H1 (cell line): ENCODE measurements around the gene ZNF587B. TPM values are rescaled to one million over a fixed set of nuclear protein-coding genes. Genes with fewer than 3 reads are reported as not detected.
"Not testable (repeated sequence)": the region's sequence is repeated elsewhere in the genome, so short reads cannot be mapped to it uniquely, and the experiment has no call there.

ENCODE experiments used
- CTCF ChIA-PET: fragments of 300-600 bp; sonication (Branson Sonifier 250); formaldehyde crosslinking; loops from one replicate; lab custom pipeline; 2021; ENCODE audit not compliant: partially characterized antibody; lab: Charles Lee
- POLR2A ChIA-PET: fragments of 300-600 bp; sonication (Branson Sonifier 250); formaldehyde crosslinking; loops from one replicate; lab custom pipeline; 2021; ENCODE audit warnings: inconsistent platforms; ENCODE audit not compliant: partially characterized antibody; lab: Charles Lee
- DNase-seq, 2 experiments: peaks; one replicate each; pipeline versions ENCODE4 v3.0.0 to v3.0.0-alpha.2; 2010 to 2022; ENCODE audit warnings: low spot score in 2 of 2, low read depth in 1 of 2, mixed read lengths in 1 of 2
- FAIRE-seq: peaks from 2 replicates; lab custom pipeline; 2011; peaks lifted over from hg19 to GRCh38; lab: Jason Lieb, UNC
- H2AFZ ChIP-seq: 2 replicates; pipeline ENCODE4 v1.8.1; 2012; ENCODE audit warnings: low read length, inconsistent platforms
- H2AK5ac ChIP-seq: 2 replicates; pipeline ENCODE4 v1.6.1; 2013; ENCODE audit warnings: low read depth, low read length
- H2BK120ac ChIP-seq: replicated peaks from 2 replicates; pipeline ENCODE3; 2013; ENCODE audit warnings: low read depth, low read length, inconsistent platforms
- H2BK12ac ChIP-seq: 2 replicates; pipeline ENCODE4 v1.6.1; 2013; ENCODE audit warnings: low read depth, low read length
- H2BK15ac ChIP-seq: 2 replicates; pipeline ENCODE4 v1.6.1; 2013; ENCODE audit warnings: low read length
- H2BK20ac ChIP-seq: 2 replicates; pipeline ENCODE4 v1.6.1; 2013; ENCODE audit warnings: low read length
- H2BK5ac ChIP-seq: 2 replicates; pipeline ENCODE4 v1.6.1; 2013; ENCODE audit warnings: low read depth, low read length
- H3K14ac ChIP-seq: 2 replicates; pipeline ENCODE4 v1.6.1; 2013; ENCODE audit warnings: inconsistent platforms; ENCODE audit not compliant: insufficient read length
- H3K18ac ChIP-seq: 2 replicates; pipeline ENCODE4 v1.6.1; 2013; ENCODE audit warnings: low read length; ENCODE audit errors: extremely low read depth
- H3K23ac ChIP-seq: 2 replicates; pipeline ENCODE4 v1.6.1; 2013; ENCODE audit warnings: inconsistent platforms; ENCODE audit not compliant: insufficient read length
- H3K23me2 ChIP-seq: 2 replicates; pipeline ENCODE4 v1.6.1; 2013; ENCODE audit warnings: low read depth, low read length
- H3K27ac ChIP-seq: 2 replicates; pipeline ENCODE4 v1.6.1; 2011; ENCODE audit warnings: low read depth, low read length, inconsistent platforms
- H3K27me3 ChIP-seq, 4 experiments: replicated peaks in 1 of 4; 1 replicate in 1 of 4; 2 replicates in 3 of 4; pipeline versions ENCODE4 v1.6.1 to v1.8.1; 2011 to 2013; ENCODE audit warnings: low read length in 3 of 4, mild to moderate bottlenecking in 3 of 4, inconsistent platforms in 2 of 4, mixed read lengths in 2 of 4, moderate library complexity in 1 of 4; ENCODE audit not compliant: control insufficient read depth in 3 of 4, insufficient read depth in 3 of 4; ENCODE audit errors: extremely low read depth in 1 of 4
- H3K36me3 ChIP-seq, 4 experiments: 2 replicates each; pipeline versions ENCODE4 v1.6.1 to v1.8.1; 2011 to 2013; ENCODE audit warnings: mild to moderate bottlenecking in 4 of 4, low read length in 3 of 4, moderate library complexity in 2 of 4, control low read depth in 1 of 4, inconsistent platforms in 1 of 4; ENCODE audit not compliant: insufficient read depth in 4 of 4, control insufficient read depth in 2 of 4
- H3K4ac ChIP-seq: replicated peaks from 2 replicates; pipeline ENCODE3; 2013; ENCODE audit warnings: low read length, low read depth, mixed read lengths, inconsistent platforms; ENCODE audit not compliant: insufficient read length
- H3K4me1 ChIP-seq, 4 experiments: replicated peaks in 1 of 4; 1 replicate in 1 of 4; 2 replicates in 3 of 4; pipeline versions ENCODE4 v1.6.1 to v1.8.1; 2011 to 2013; ENCODE audit warnings: low read length in 3 of 4, inconsistent platforms in 2 of 4, mixed read lengths in 1 of 4; ENCODE audit not compliant: insufficient read depth in 4 of 4, control insufficient read depth in 3 of 4
- H3K4me2 ChIP-seq, 2 experiments: 2 replicates each; pipeline versions ENCODE4 v1.6.1 to v1.8.1; 2011 to 2013; ENCODE audit warnings: low read depth in 2 of 2, low read length in 2 of 2, control low read depth in 1 of 2, inconsistent platforms in 1 of 2, mild to moderate bottlenecking in 1 of 2; ENCODE audit not compliant: insufficient read depth in 1 of 2
- H3K4me3 ChIP-seq, 4 experiments: fragments of 200-600, 300-600 bp in 1 of 4; sonication (generic), shearing (Covaris generic), sonication (Bioruptor Twin) in 1 of 4; 2 replicates each; pipeline versions ENCODE4 v1.5.1 to v1.8.1; 2011 to 2016; ENCODE audit warnings: low read length in 4 of 4, low read depth in 3 of 4, control low read depth in 2 of 4, inconsistent platforms in 2 of 4, mild to moderate bottlenecking in 2 of 4, mixed read lengths in 1 of 4, moderate library complexity in 1 of 4; ENCODE audit not compliant: insufficient read depth in 2 of 4; ENCODE audit errors: extremely low read depth in 1 of 4
- H3K56ac ChIP-seq: replicated peaks from 2 replicates; pipeline ENCODE3; 2013; ENCODE audit warnings: low read depth, mild to moderate bottlenecking, mixed read lengths, low read length, inconsistent platforms; ENCODE audit not compliant: insufficient read length
- H3K79me1 ChIP-seq: 2 replicates; pipeline ENCODE4 v1.6.1; 2013; ENCODE audit warnings: low read depth, low read length, control low read depth
- H3K79me2 ChIP-seq, 2 experiments: 2 replicates each; pipeline versions ENCODE4 v1.6.1 to v1.8.1; 2012 to 2013; ENCODE audit warnings: low read length in 2 of 2, mild to moderate bottlenecking in 2 of 2, inconsistent platforms in 1 of 2; ENCODE audit not compliant: insufficient read depth in 2 of 2, control insufficient read depth in 1 of 2
- H3K9ac ChIP-seq, 4 experiments: replicated peaks in 1 of 4; 1 replicate in 1 of 4; 2 replicates in 3 of 4; pipeline versions ENCODE4 v1.6.1 to v1.8.1; 2011 to 2013; ENCODE audit warnings: low read depth in 3 of 4, low read length in 3 of 4, control low read depth in 2 of 4, mild to moderate bottlenecking in 2 of 4, moderate library complexity in 2 of 4, inconsistent platforms in 1 of 4; ENCODE audit errors: extremely low read depth in 1 of 4
- H3K9me3 ChIP-seq, 2 experiments: 2 replicates each; pipeline versions ENCODE4 v1.6.1 to v1.8.1; 2012 to 2013; ENCODE audit warnings: mild to moderate bottlenecking in 2 of 2, moderate library complexity in 2 of 2, control low read depth in 1 of 2, inconsistent platforms in 1 of 2, low read depth in 1 of 2, low read length in 1 of 2, mixed read lengths in 1 of 2; ENCODE audit not compliant: insufficient read depth in 2 of 2
- H4K20me1 ChIP-seq, 2 experiments: replicated peaks in 1 of 2; 2 replicates each; pipeline versions ENCODE3 to v1.8.1; 2011 to 2013; ENCODE audit warnings: inconsistent platforms in 2 of 2, low read length in 2 of 2, mild to moderate bottlenecking in 1 of 2; ENCODE audit not compliant: insufficient read depth in 2 of 2, control insufficient read depth in 1 of 2
- H4K5ac ChIP-seq: 2 replicates; pipeline ENCODE4 v1.6.1; 2013; ENCODE audit warnings: low read length, low read depth, mixed read lengths, inconsistent platforms; ENCODE audit not compliant: insufficient read length
- H4K8ac ChIP-seq: 2 replicates; pipeline ENCODE4 v1.8.0; 2013; ENCODE audit warnings: mild to moderate bottlenecking, moderate library complexity, low read length, inconsistent platforms; ENCODE audit not compliant: insufficient read depth; ENCODE audit errors: extremely low read depth
- H4K91ac ChIP-seq: replicated peaks from 2 replicates; pipeline ENCODE3; 2013; ENCODE audit warnings: low read length, mixed read lengths, inconsistent platforms; ENCODE audit not compliant: insufficient read length
- WGBS, 2 experiments: shearing (Covaris generic) in 1 of 2; methylation state at CpG; one replicate each; pipeline versions ENCODE4 v1.1.6 to v1.1.7; 2013 to 2015; ENCODE audit warnings: low lambda C conversion rate in 2 of 2, mixed read lengths in 2 of 2, inconsistent platforms in 1 of 2, low coverage in 1 of 2, missing lambda C conversion rate in 1 of 2; ENCODE audit not compliant: insufficient replicate concordance in 2 of 2, insufficient coverage in 1 of 2, insufficient read length in 1 of 2; ENCODE audit errors: extremely low coverage in 1 of 2, missing lambda C conversion rate in 1 of 2; 5-methylcytosine and 5-hydroxymethylcytosine counted together
- polyA plus RNA-seq, 7 experiments: library from polyadenylated mRNA; depleted of rRNA in 3 of 7; stranded (reverse) in 5 of 7; unstranded in 2 of 7; fragments of >200 nt in 5 of 7; fragments of 200-250 nt in 2 of 7; gene quantifications; 1 replicate in 5 of 7; 2 replicates in 1 of 7; 4 replicates in 1 of 7; pipeline versions ENCODE4 v1.2.1 to v1.2.3, GENCODE V29; 2011 to 2013; ENCODE audit warnings: missing spikeins in 2 of 7, mixed read lengths in 2 of 7
- total RNA-seq: library from RNA; stranded (reverse); fragmentation: NEBNext Ultra II Directional; extraction: Animal tissue kit (Norgen Biotek cat#: 25700); gene quantifications from 2 replicates; pipeline ENCODE4 v1.2.1, GENCODE V29; 2021

ZNF587B gene
- total and polyA plus RNA-seq, 2 of the 8 experiments (the other 6 are each of a cell fraction or from before 2014, with no cell fraction given) = 13.8 to 60.1 TPM

GRCh38 chr19:57823608-57824007 lies 6.5 kb upstream of the ZNF587B start:
- H2BK12ac ChIP-seq, H3K56ac ChIP-seq, H2AK5ac ChIP-seq, H4K5ac ChIP-seq, H3K27me3 ChIP-seq, DNase-seq, H2BK20ac ChIP-seq, CTCF ChIA-PET, H3K18ac ChIP-seq, H3K4me1 ChIP-seq, H3K4me3 ChIP-seq, H3K23ac ChIP-seq, FAIRE-seq, H3K23me2 ChIP-seq, H2BK5ac ChIP-seq, H3K4me2 ChIP-seq, H4K91ac ChIP-seq, H3K9me3 ChIP-seq, POLR2A ChIA-PET, H4K8ac ChIP-seq, H2BK120ac ChIP-seq, H3K14ac ChIP-seq, H3K79me1 ChIP-seq, H3K9ac ChIP-seq, H2AFZ ChIP-seq, H4K20me1 ChIP-seq, H3K4ac ChIP-seq, H3K27ac ChIP-seq, H2BK15ac ChIP-seq: not testable (repeated sequence)
- Histone ChIP-seq H3K79me2 (peaks cover 18 to 78% of the 10 kb centered on the region in 2 experiments), H3K36me3 (peaks cover 0 to 11% (median 0%) of the 10 kb centered on the region in 4 experiments; a peak in 3 of 8 replicates)
- 100% methylated on average over 3 of the region's 4 CpGs; no CpG with 5 or more reads in 1 of the 2 experiments for WGBS, 2 experiments
